DND-41 (cell line): Measurements from ENCODE around the gene KCMF1.

ENCODE experiments used
- CTCF ChIP-seq: IDR thresholded peaks from 2 replicates; pipeline ENCODE4 v1.5.1; 2012; ENCODE audit warnings: borderline replicate concordance, low read length, moderate library complexity, mild to moderate bottlenecking; ENCODE audit not compliant: poor library complexity, severe bottlenecking; ENCODE audit errors: extremely low read depth
- EZH2 ChIP-seq: IDR thresholded peaks from 3 replicates; pipeline ENCODE4 v1.6.1; 2012; ENCODE audit warnings: borderline replicate concordance, low read depth, mild to moderate bottlenecking, moderate library complexity, low read length, inconsistent platforms; ENCODE audit not compliant: severe bottlenecking

GRCh38 chr2:85071096-85071495 is 100.1 kb downstream of the KCMF1 start:
- no peak for TF ChIP-seq CTCF
- TF ChIP-seq EZH2 = no peak
